HFF-Myc (cell line): ENCODE data around the gene ZNF768.
"Not testable (repeated sequence)": the region's sequence is repeated elsewhere in the genome, so short reads cannot be mapped to it uniquely, and the experiment has no call there.

Experiments used
- DNase-seq: peaks from one replicate; pipeline ENCODE4 v3.0.0-alpha.2; 2011; ENCODE audit warnings: low read depth; ENCODE audit errors: extremely low read depth
- H3K4me3 ChIP-seq: replicated peaks from 2 replicates; pipeline ENCODE4 v1.5.1; 2011; ENCODE audit warnings: low read depth, mild to moderate bottlenecking, control low read depth, low read length
- CTCF ChIP-seq: IDR thresholded peaks from 2 replicates; pipeline ENCODE4 v1.5.1; 2012; ENCODE audit warnings: mild to moderate bottlenecking, low read depth, low read length, control low read depth; ENCODE audit errors: missing control alignments

Gene ZNF768

GRCh38 chr16:30546115-30546514 lies 19.7 kb upstream of the ZNF768 start:
- no peak for TF ChIP-seq CTCF
- H3K4me3 ChIP-seq = no peak overlapping the region
- DNase-seq = no peak

GRCh38 chr16:30543067-30543466 lies 16.7 kb upstream of the ZNF768 start:
- TF ChIP-seq CTCF = no peak
- H3K4me3 ChIP-seq = no peak overlapping the region
- no peak for DNase-seq

- no peak for TF ChIP-seq CTCF
- no peak overlapping the region for H3K4me3 ChIP-seq
- no peak for DNase-seq
Observed at GRCh38 chr16:30541502-30542329, 15.3 kb upstream of the ZNF768 start.

- not testable (repeated sequence) for H3K4me3 ChIP-seq, DNase-seq
Observed at GRCh38 chr16:30540916-30541464, 14.6 kb upstream of the ZNF768 start.

- H3K4me3 ChIP-seq, DNase-seq: not testable (repeated sequence)
Observed at GRCh38 chr16:30539986-30540526, 13.7 kb upstream of the ZNF768 start.

- TF ChIP-seq CTCF = no peak
- DNase-seq = no peak
- H3K4me3 ChIP-seq = no peak overlapping the region
Observed at GRCh38 chr16:30539000-30539964, 12.9 kb upstream of the ZNF768 start.

- H3K4me3 ChIP-seq, DNase-seq: not testable (repeated sequence)
Observed at GRCh38 chr16:30536391-30537024, 10.1 kb upstream of the ZNF768 start.
